GM12864 (cell line): Measurements from ENCODE around the gene LRP3.

Experiments
- DNase-seq: peaks from one replicate; pipeline ENCODE4 v3.0.0-alpha.2; 2011; ENCODE audit warnings: low read depth
- H3K4me3 ChIP-seq: 2 replicates; pipeline ENCODE4 v1.5.1; 2011; ENCODE audit warnings: mild to moderate bottlenecking, low read depth, low read length, control low read depth
- TF ChIP-seq, protein P1 (sequence below): IDR thresholded peaks from 2 replicates; pipeline ENCODE4 v1.5.1; 2011; ENCODE audit warnings: low read depth, mild to moderate bottlenecking, moderate library complexity, low read length, control low read depth, inconsistent platforms; ENCODE audit errors: missing control alignments

LRP3 gene

DNA sequence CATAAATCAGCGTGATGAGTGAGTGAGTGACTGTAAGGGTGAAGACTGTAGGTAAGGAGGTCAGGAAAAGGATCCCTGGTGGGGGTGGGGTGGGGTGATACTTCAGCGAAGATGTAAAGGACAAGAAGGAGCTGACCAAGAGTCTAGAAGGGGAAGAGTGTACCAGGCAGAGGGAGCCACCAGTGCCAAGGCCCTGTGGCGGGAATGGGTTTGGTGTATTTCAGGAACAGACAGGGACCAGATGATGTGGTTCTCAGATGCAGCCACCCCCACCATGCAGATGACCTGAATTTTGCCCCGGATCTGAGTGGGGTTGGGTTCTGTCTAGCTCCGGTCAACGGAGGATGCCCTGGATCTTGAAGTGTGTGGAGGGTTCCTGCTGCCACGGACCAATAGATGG, 61.7 kb downstream of the LRP3 start:
- DNase-seq: no peak
- H3K4me3 ChIP-seq: no peak overlapping the region

DNA sequence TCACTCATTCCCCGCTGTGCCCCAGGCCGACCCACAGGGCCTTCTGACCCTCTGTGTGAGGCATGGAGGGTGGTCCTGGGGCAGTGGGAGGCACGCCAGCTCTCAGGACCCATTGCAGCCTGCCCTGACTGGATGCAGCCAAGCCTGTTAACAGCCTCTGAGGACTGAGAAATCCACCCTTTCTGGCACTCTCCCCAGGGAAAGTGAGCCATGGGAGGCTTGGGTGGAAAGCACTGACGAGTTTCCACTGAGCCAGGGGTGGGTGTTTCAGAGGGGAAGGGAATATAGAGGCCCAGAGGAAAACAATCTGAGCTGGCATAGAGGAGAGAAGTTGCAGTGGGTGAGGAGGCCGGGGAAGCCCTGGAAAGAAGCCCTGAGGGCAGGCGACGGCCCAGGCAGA, 62.1 kb downstream of the LRP3 start:
- TF ChIP-seq, protein P1, sequence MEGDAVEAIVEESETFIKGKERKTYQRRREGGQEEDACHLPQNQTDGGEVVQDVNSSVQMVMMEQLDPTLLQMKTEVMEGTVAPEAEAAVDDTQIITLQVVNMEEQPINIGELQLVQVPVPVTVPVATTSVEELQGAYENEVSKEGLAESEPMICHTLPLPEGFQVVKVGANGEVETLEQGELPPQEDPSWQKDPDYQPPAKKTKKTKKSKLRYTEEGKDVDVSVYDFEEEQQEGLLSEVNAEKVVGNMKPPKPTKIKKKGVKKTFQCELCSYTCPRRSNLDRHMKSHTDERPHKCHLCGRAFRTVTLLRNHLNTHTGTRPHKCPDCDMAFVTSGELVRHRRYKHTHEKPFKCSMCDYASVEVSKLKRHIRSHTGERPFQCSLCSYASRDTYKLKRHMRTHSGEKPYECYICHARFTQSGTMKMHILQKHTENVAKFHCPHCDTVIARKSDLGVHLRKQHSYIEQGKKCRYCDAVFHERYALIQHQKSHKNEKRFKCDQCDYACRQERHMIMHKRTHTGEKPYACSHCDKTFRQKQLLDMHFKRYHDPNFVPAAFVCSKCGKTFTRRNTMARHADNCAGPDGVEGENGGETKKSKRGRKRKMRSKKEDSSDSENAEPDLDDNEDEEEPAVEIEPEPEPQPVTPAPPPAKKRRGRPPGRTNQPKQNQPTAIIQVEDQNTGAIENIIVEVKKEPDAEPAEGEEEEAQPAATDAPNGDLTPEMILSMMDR: no peak
- H3K4me3 ChIP-seq: no peak overlapping the region
- no peak for DNase-seq

More for the DNA sequence above, 61.7 kb downstream of the LRP3 start:
- TF ChIP-seq, protein P1: no peak

DNA sequence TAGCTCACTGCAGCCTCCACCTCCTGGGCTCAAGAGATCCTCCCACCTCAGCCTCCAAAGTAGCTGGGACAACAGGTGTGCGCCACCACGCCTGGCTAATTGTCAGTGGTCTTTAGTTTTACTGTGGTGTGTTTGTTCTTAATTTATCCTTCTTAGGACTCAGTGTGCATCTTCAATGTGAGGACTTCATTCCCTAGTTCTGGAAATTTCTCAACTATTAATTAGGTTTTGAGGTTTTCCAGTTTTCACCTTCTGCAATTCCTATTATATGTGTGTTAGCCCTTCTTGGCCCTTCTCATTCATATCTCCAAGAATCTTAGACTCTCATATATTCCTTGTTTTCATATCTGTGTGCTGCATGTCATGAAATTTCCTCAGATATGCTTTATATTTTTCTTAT, 63.7 kb downstream of the LRP3 start:
- H3K4me3 ChIP-seq: no peak overlapping the region
- TF ChIP-seq, protein P1: no peak
- no peak for DNase-seq
